Activated effector memory CD4-positive, alpha-beta T cell treated with anti-CD3 and anti-CD28 coated beads, Interleukin-2, amount 50 U/mL, for 16 hours (primary cell): ENCODE results near the gene RIPOR3.
"Not testable (repeated sequence)": the region's sequence is repeated elsewhere in the genome, so short reads cannot be mapped to it uniquely, and the experiment has no call there.

Source experiments
- DNase-seq: peaks from one replicate; pipeline ENCODE4 v3.0.0-alpha.2; 2020

The RIPOR3 gene

GRCh38 chr20:50651676-50652075, 39.7 kb downstream of the RIPOR3 start:
- no peak for DNase-seq

GRCh38 chr20:50649590-50649989, 41.8 kb downstream of the RIPOR3 start:
- DNase-seq: no peak

- no peak for DNase-seq
Measured at GRCh38 chr20:50648651-50649050, 42.7 kb downstream of the RIPOR3 start.

- DNase-seq: no peak
Measured at GRCh38 chr20:50646483-50646996, 44.8 kb downstream of the RIPOR3 start.

GRCh38 chr20:50645253-50646068, 45.9 kb downstream of the RIPOR3 start:
- no peak for DNase-seq

- no peak for DNase-seq
Measured at GRCh38 chr20:50642288-50642803, 49.0 kb downstream of the RIPOR3 start.

- DNase-seq: not testable (repeated sequence)
Measured at GRCh38 chr20:50641625-50642287, 49.6 kb downstream of the RIPOR3 start.

GRCh38 chr20:50639971-50640711, 51.2 kb downstream of the RIPOR3 start:
- not testable (repeated sequence) for DNase-seq

GRCh38 chr20:50638015-50638847, 53.1 kb downstream of the RIPOR3 start:
- DNase-seq: not testable (repeated sequence)

- DNase-seq: no peak
Measured at GRCh38 chr20:50636601-50637540, 54.5 kb downstream of the RIPOR3 start.

GRCh38 chr20:50635676-50636600, 55.4 kb downstream of the RIPOR3 start:
- peak; percentile 80 for DNase-seq

GRCh38 chr20:50635014-50635557, 56.3 kb downstream of the RIPOR3 start:
- DNase-seq: no peak

- no peak for DNase-seq
Measured at GRCh38 chr20:50634191-50634590, 57.2 kb downstream of the RIPOR3 start.

- no peak for DNase-seq
Measured at GRCh38 chr20:50633361-50633760, 58.0 kb downstream of the RIPOR3 start.

- no peak for DNase-seq
Measured at GRCh38 chr20:50632701-50633100, 58.6 kb downstream of the RIPOR3 start.

GRCh38 chr20:50632236-50632635, 59.1 kb downstream of the RIPOR3 start:
- DNase-seq: no peak

- DNase-seq: no peak
Measured at GRCh38 chr20:50630578-50631263, 60.6 kb downstream of the RIPOR3 start.

GRCh38 chr20:50629670-50630045, 61.7 kb downstream of the RIPOR3 start:
- DNase-seq: no peak
